SK-N-SH (cell line): ENCODE data around the gene SLC35E2B. TPM values are rescaled to one million over a fixed set of nuclear protein-coding genes. Genes with fewer than 3 reads are reported as not detected.
"Not testable (repeated sequence)": the region's sequence is repeated elsewhere in the genome, so short reads cannot be mapped to it uniquely, and the experiment has no call there.

Source experiments
- CTCF ChIA-PET: fragments of 300-600, 350-600 bp; formaldehyde crosslinking; extraction: SDS; loops from one replicate; lab custom pipeline; 2021; lab: Yijun Ruan, JAX
- POLR2A ChIA-PET: fragments of 350-600 bp; sonication (Branson Sonifier 250); formaldehyde crosslinking; extraction: SDS; loops from one replicate; lab custom pipeline; 2020; ENCODE audit warnings: antibody characterized with exemption, inconsistent platforms; lab: Yijun Ruan, JAX
- DNase-seq: peaks from one replicate; pipeline ENCODE4 v3.0.0; 2012
- H2AFZ ChIP-seq: fragments of 200-600 bp; sonication (generic); 2 replicates; pipeline ENCODE4 v1.8.1; 2016; ENCODE audit warnings: antibody characterized with exemption, mild to moderate bottlenecking, low read depth
- H3F3A ChIP-seq: fragments of 200-600 bp; sonication (generic); replicated peaks from 2 replicates; pipeline ENCODE3; 2016; ENCODE audit warnings: antibody characterized with exemption, mild to moderate bottlenecking; ENCODE audit not compliant: insufficient read depth
- H3K27ac ChIP-seq, 2 experiments: fragments of 200-500 bp in 1 of 2; fragments of 200-600 bp in 1 of 2; sonication (Bioruptor generic) in 1 of 2; sonication (generic), shearing (Covaris generic) in 1 of 2; 2 replicates each; pipeline versions ENCODE4 v1.5.1 to v1.6.1; 2014 to 2016; ENCODE audit warnings: low read depth in 2 of 2, inconsistent platforms in 1 of 2, low read length in 1 of 2, mild to moderate bottlenecking in 1 of 2, mixed read lengths in 1 of 2
- H3K27me3 ChIP-seq: fragments of 200-600 bp; sonication (generic), shearing (Covaris generic); 2 replicates; pipeline ENCODE4 v1.6.1; 2016; ENCODE audit warnings: mixed run types; ENCODE audit not compliant: insufficient read depth
- H3K36me3 ChIP-seq, 2 experiments: fragments of 200-500 bp in 1 of 2; fragments of 200-600 bp in 1 of 2; sonication (Bioruptor generic) in 1 of 2; sonication (generic) in 1 of 2; replicated peaks in 1 of 2; 2 replicates each; pipeline versions ENCODE3 to v1.5.1; 2014 to 2016; ENCODE audit warnings: low read length in 1 of 2, mild to moderate bottlenecking in 1 of 2; ENCODE audit not compliant: insufficient read depth in 2 of 2, control insufficient read depth in 1 of 2
- H3K4me1 ChIP-seq, 2 experiments: fragments of 200-500 bp in 1 of 2; fragments of 200-600 bp in 1 of 2; sonication (Bioruptor generic) in 1 of 2; sonication (generic), shearing (Covaris generic) in 1 of 2; 2 replicates each; pipeline versions ENCODE4 v1.5.1 to v1.6.1; 2014 to 2016; ENCODE audit warnings: low read depth in 1 of 2, low read length in 1 of 2, mixed run types in 1 of 2; ENCODE audit not compliant: insufficient read depth in 2 of 2, control insufficient read depth in 1 of 2
- H3K4me2 ChIP-seq: fragments of 200-600 bp; sonication (generic), shearing (Covaris generic); 2 replicates; pipeline ENCODE4 v1.6.1; 2017; ENCODE audit warnings: mixed run types
- H3K4me3 ChIP-seq, 2 experiments: fragments of 200-500 bp in 1 of 2; fragments of 200-600 bp in 1 of 2; sonication (Bioruptor generic) in 1 of 2; sonication (generic), shearing (Covaris generic) in 1 of 2; 2 replicates each; pipeline versions ENCODE4 v1.5.1 to v1.8.1; 2014 to 2016; ENCODE audit warnings: low read depth in 2 of 2, inconsistent platforms in 1 of 2, low read length in 1 of 2, mild to moderate bottlenecking in 1 of 2, mixed read lengths in 1 of 2, moderate library complexity in 1 of 2
- H3K79me2 ChIP-seq: fragments of 200-600 bp; sonication (generic); 2 replicates; pipeline ENCODE4 v1.8.1; 2017; ENCODE audit warnings: mild to moderate bottlenecking; ENCODE audit not compliant: insufficient read depth
- H3K9ac ChIP-seq: fragments of 200-600 bp; sonication (generic); 2 replicates; pipeline ENCODE4 v1.6.1; 2017; ENCODE audit warnings: mixed run types
- H3K9me2 ChIP-seq: fragments of 200-600 bp; sonication (generic); 2 replicates; pipeline ENCODE4 v1.6.1; 2017; ENCODE audit warnings: mixed run types
- H3K9me3 ChIP-seq: fragments of 200-600 bp; sonication (generic); 2 replicates; pipeline ENCODE4 v1.6.1; 2017; ENCODE audit warnings: mixed run types, mild to moderate bottlenecking, moderate library complexity
- H4K20me1 ChIP-seq: fragments of 200-600 bp; sonication (generic); 2 replicates; pipeline ENCODE4 v1.6.1; 2017; ENCODE audit warnings: mild to moderate bottlenecking, mixed run types; ENCODE audit not compliant: insufficient read depth
- CHD2 ChIP-seq: fragments of 150-350 bp; IDR thresholded peaks from 2 replicates; pipeline ENCODE4 v1.6.1; 2018; ENCODE audit warnings: low read length; ENCODE audit not compliant: partially characterized antibody
- ELF1 ChIP-seq: IDR thresholded peaks from 2 replicates; pipeline ENCODE4 v1.4.0; 2012
- EP300 ChIP-seq, 2 experiments: IDR thresholded peaks; 2 replicates each; pipeline versions ENCODE4 v1.4.0 to v1.6.1; 2012; ENCODE audit warnings: borderline replicate concordance in 1 of 2, low read depth in 1 of 2, low read length in 1 of 2
- EZH2phosphoT487 ChIP-seq: fragments of 200-600 bp; sonication (generic); IDR thresholded peaks from 2 replicates; pipeline ENCODE4 v1.6.1; 2017; ENCODE audit warnings: low read depth, mixed run types, mild to moderate bottlenecking, antibody characterized with exemption, moderate library complexity, borderline replicate concordance
- FOSL2 ChIP-seq: IDR thresholded peaks from 2 replicates; pipeline ENCODE4 v1.4.0; 2012; ENCODE audit warnings: low read depth, mild to moderate bottlenecking, moderate library complexity, borderline replicate concordance
- FOXM1 ChIP-seq: IDR thresholded peaks from 2 replicates; pipeline ENCODE4 v1.4.0; 2012; ENCODE audit warnings: low read depth, mild to moderate bottlenecking
- GABPA ChIP-seq: IDR thresholded peaks from 2 replicates; pipeline ENCODE4 v1.4.0; 2012; ENCODE audit warnings: low read depth, mild to moderate bottlenecking
- GATA2 ChIP-seq: sonication (generic); formaldehyde crosslinking; IDR thresholded peaks from 2 replicates; pipeline ENCODE4 v1.5.0; 2020; ENCODE audit warnings: mild to moderate bottlenecking, missing genetic modification reagents
- JUND ChIP-seq: IDR thresholded peaks from 2 replicates; pipeline ENCODE4 v1.4.0; 2012
- MXI1 ChIP-seq: IDR thresholded peaks from 2 replicates; pipeline ENCODE4 v1.6.1; 2012; ENCODE audit warnings: mild to moderate bottlenecking, low read depth, low read length, improper control_type of control experiment
- NFIC ChIP-seq: IDR thresholded peaks from 2 replicates; pipeline ENCODE4 v1.4.0; 2012; ENCODE audit warnings: borderline replicate concordance
- NRF1 ChIP-seq: IDR thresholded peaks from 2 replicates; pipeline ENCODE4 v1.6.1; 2012; ENCODE audit warnings: low read depth, mild to moderate bottlenecking, low read length
- POLR2AphosphoS5 ChIP-seq: IDR thresholded peaks from 2 replicates; pipeline ENCODE4 v1.6.1; 2012; ENCODE audit warnings: low read depth, low read length
- RAD21 ChIP-seq: IDR thresholded peaks from 2 replicates; pipeline ENCODE4 v1.6.1; 2012; ENCODE audit warnings: mild to moderate bottlenecking, low read length
- SIN3A ChIP-seq: IDR thresholded peaks from 2 replicates; pipeline ENCODE4 v1.6.1; 2012; ENCODE audit warnings: low read depth, mild to moderate bottlenecking, low read length, moderate library complexity, borderline replicate concordance
- SMC3 ChIP-seq: IDR thresholded peaks from 2 replicates; pipeline ENCODE4 v1.6.1; 2012; ENCODE audit warnings: low read depth, low read length, improper control_type of control experiment
- WGBS: methylation state at CpG from one replicate; pipeline ENCODE4 v1.1.6; 2017; ENCODE audit warnings: low lambda C conversion rate; 5-methylcytosine and 5-hydroxymethylcytosine counted together
- polyA plus RNA-seq, 3 experiments: library from polyadenylated mRNA; depleted of rRNA; stranded (reverse); fragments of >200 nt; gene quantifications; 2 replicates each; pipeline ENCODE4 v1.2.3, GENCODE V29; 2012
- TF ChIP-seq, protein P1 (sequence below): fragments of 200-600 bp; sonication (generic); IDR thresholded peaks from 2 replicates; pipeline ENCODE4 v1.6.1; 2017; ENCODE audit warnings: antibody characterized with exemption, mild to moderate bottlenecking, moderate library complexity
- TF ChIP-seq, protein P2 (sequence below): IDR thresholded peaks from 2 replicates; pipeline ENCODE4; 2012
- TF ChIP-seq, protein P3 (sequence below): IDR thresholded peaks from 2 replicates; pipeline ENCODE4 v1.4.0; 2012; ENCODE audit warnings: low read depth
- TF ChIP-seq, protein P4 (sequence below): fragments of 150-350 bp; IDR thresholded peaks from 2 replicates; pipeline ENCODE4 v1.6.1; 2017; ENCODE audit warnings: antibody characterized with exemption, low read length, low read depth, borderline replicate concordance

The SLC35E2B gene
- polyA plus RNA-seq, 1 of the 3 experiments (the other 2 are of a cell fraction), result 20.5 TPM

DNA sequence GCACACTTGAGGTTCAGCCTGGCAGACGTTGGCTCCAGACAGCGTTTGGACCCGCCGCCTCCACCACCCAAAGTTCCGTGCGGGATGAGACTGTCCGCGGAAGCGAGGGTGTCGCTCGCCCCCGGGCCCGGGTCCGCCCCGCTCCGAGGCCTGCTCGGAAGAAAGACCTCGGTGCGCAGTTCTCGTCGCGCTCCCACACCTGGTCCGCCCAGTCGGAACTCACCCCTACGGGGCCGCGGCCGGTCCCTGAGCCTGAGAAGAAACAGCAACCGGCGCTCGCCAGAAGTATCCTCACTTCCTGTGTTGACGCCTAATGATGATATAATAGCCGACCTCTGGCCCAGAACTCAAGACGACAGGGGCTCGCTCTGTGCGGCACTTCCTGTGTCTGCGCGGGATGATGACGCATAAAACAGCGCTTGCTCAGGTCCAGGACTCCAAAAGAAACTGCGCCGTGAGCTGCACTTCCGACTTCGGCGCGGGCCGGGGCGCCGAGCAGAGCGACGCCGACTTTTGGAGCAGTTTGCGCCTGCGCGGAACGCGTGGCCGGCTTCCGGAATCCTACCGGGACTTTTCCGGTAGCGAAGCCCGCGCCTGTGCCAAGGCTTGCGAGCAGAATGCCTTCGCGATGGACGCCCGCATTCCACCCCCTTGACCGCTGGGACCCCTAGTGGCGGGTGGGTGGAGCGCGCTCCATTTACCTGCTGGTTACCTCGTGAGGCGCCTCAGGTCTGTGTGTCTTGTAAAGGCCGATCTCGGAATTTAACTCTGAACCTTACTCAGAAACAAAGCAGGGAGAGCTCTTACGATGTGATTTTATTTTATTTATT, 31.7 kb upstream of the SLC35E2B start, which contains the start of gene CDK11A:
CDK11A (minus strand) TSS at position 323 of the 830 bp plus-strand sequence. CDS start 1,539 bp downstream, outside the sequence.
- peak; percentile 92 for DNase-seq
- POLR2A ChIA-PET, H3K27me3 ChIP-seq, H4K20me1 ChIP-seq, H3K4me1 ChIP-seq, H3K9me2 ChIP-seq, H3F3A ChIP-seq, H3K4me2 ChIP-seq, CTCF ChIA-PET, H2AFZ ChIP-seq, H3K9me3 ChIP-seq: not testable (repeated sequence)
- Histone ChIP-seq H3K9ac (peak within 1 kb of the TSS; percentile 65; the same call in 1 of the 2 replicates), H3K27ac (peak within 1 kb of the TSS; percentile 74 to 90), H3K79me2 (peaks cover 17% of the 10 kb centered on the region), H3K36me3 (peaks cover 12 to 19% of the 10 kb centered on the region in 2 experiments), H3K4me3 (peak within 1 kb of the TSS; percentile 63 to 68)
- 0% methylated on average over 8 of the region's 78 CpGs for WGBS
- TF ChIP-seq, protein P1, sequence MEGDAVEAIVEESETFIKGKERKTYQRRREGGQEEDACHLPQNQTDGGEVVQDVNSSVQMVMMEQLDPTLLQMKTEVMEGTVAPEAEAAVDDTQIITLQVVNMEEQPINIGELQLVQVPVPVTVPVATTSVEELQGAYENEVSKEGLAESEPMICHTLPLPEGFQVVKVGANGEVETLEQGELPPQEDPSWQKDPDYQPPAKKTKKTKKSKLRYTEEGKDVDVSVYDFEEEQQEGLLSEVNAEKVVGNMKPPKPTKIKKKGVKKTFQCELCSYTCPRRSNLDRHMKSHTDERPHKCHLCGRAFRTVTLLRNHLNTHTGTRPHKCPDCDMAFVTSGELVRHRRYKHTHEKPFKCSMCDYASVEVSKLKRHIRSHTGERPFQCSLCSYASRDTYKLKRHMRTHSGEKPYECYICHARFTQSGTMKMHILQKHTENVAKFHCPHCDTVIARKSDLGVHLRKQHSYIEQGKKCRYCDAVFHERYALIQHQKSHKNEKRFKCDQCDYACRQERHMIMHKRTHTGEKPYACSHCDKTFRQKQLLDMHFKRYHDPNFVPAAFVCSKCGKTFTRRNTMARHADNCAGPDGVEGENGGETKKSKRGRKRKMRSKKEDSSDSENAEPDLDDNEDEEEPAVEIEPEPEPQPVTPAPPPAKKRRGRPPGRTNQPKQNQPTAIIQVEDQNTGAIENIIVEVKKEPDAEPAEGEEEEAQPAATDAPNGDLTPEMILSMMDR, result peak; percentile 48
- TF ChIP-seq, protein P2, sequence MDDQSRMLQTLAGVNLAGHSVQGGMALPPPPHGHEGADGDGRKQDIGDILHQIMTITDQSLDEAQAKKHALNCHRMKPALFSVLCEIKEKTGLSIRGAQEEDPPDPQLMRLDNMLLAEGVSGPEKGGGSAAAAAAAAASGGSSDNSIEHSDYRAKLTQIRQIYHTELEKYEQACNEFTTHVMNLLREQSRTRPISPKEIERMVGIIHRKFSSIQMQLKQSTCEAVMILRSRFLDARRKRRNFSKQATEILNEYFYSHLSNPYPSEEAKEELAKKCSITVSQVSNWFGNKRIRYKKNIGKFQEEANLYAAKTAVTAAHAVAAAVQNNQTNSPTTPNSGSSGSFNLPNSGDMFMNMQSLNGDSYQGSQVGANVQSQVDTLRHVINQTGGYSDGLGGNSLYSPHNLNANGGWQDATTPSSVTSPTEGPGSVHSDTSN, result peak; percentile 5; the same call in 1 of the 2 replicates
- peak; percentile 62 for TF ChIP-seq NRF1
- peak; percentile 90; the same call in 1 of the 2 replicates for TF ChIP-seq SIN3A
- TF ChIP-seq ELF1, result peak; percentile 95
- TF ChIP-seq, protein P3, sequence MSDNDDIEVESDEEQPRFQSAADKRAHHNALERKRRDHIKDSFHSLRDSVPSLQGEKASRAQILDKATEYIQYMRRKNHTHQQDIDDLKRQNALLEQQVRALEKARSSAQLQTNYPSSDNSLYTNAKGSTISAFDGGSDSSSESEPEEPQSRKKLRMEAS, result peak; percentile 54; the same call in 1 of the 2 replicates
- peak; percentile 3; the same call in 1 of the 2 replicates for TF ChIP-seq JUND
- peak; percentile 84 for TF ChIP-seq GABPA
- TF ChIP-seq POLR2AphosphoS5, result peak; percentile 51
- TF ChIP-seq CHD2, result peak; percentile 63

DNA sequence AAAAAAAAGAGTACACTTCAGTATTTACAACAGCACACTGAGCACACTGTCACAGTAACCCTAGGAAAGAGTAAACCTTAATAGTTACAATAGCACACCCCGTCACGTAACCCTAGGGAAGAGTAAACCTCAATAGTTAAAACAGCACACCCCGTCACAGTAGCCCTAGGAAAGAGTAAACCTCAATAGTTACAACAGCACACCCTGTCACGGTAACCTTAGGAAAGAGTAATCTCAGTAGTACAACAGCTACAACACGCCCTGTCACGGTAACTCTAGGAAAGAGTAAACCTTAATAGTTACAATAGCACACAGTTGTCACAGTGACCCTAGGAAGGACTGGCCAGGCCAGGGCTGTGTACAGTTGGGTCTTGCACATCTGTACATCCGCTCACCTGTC, 28.6 kb upstream of the SLC35E2B start:
- TF ChIP-seq EP300 (IDR thresholded peaks at IDR 0.05; ENCODE audit: borderline replicate concordance in 1 of 2, low read depth in 1 of 2, low read length in 1 of 2) (no peak), FOSL2 (no peak), GATA2 (CRISPR knock-in tag) (no peak), RAD21 (no peak), POLR2AphosphoS5 (no peak), CHD2 (no peak), MXI1 (no peak), EZH2phosphoT487 (no peak), GABPA (no peak), NFIC (no peak), SMC3 (no peak), FOXM1 (no peak)
- TF ChIP-seq, protein P3, result no peak
- TF ChIP-seq, protein P4, sequence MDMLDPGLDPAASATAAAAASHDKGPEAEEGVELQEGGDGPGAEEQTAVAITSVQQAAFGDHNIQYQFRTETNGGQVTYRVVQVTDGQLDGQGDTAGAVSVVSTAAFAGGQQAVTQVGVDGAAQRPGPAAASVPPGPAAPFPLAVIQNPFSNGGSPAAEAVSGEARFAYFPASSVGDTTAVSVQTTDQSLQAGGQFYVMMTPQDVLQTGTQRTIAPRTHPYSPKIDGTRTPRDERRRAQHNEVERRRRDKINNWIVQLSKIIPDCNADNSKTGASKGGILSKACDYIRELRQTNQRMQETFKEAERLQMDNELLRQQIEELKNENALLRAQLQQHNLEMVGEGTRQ, result no peak
- TF ChIP-seq, protein P2, result no peak
- H3K9me3 ChIP-seq, result no peaks in the 10 kb centered on the region
- DNase-seq, result no peak
- H2AFZ ChIP-seq, result no peak overlapping the region
- POLR2A ChIA-PET, result no interaction called here
- peaks cover 17% of the 10 kb centered on the region for H3K79me2 ChIP-seq
- H3K27me3 ChIP-seq, result no peaks in the 10 kb centered on the region
- no peak overlapping the region for H3K4me2 ChIP-seq
- H3K9ac ChIP-seq, result no peak overlapping the region
- CTCF ChIA-PET, result no interaction called here
- no peaks in the 10 kb centered on the region for H3K9me2 ChIP-seq
- H3K36me3 ChIP-seq, result peaks cover 26% of the 10 kb centered on the region in 2 experiments
- no peak overlapping the region for H3K27ac ChIP-seq
- H4K20me1 ChIP-seq, result no peaks in the 10 kb centered on the region
- H3F3A ChIP-seq, result no peaks in the 10 kb centered on the region
- no peak overlapping the region for H3K4me3 ChIP-seq
- no peaks in the 10 kb centered on the region for H3K4me1 ChIP-seq
- 87% methylated on average over 7 of the region's 7 CpGs for WGBS
